Small intestine (tissue), 7 donors: ENCODE results near the gene DOK4. TPM values are rescaled to one million over a fixed set of nuclear protein-coding genes. Genes with fewer than 3 reads are reported as not detected.

Experiments
- DNase-seq, 2 donors: peaks; one replicate each; pipeline versions ENCODE4 v3.0.0 to v3.0.0-alpha.2; 2013
- FAIRE-seq: peaks from 2 replicates; lab custom pipeline; 2012; peaks lifted over from hg19 to GRCh38; lab: Jason Lieb, UNC
- H3K27ac ChIP-seq, 3 donors: one replicate each; pipeline ENCODE4 v1.5.1; 2013; ENCODE audit warnings: low read length in 2 of 3, mild to moderate bottlenecking in 2 of 3, control low read depth in 1 of 3, inconsistent platforms in 1 of 3, low read depth in 1 of 3, moderate library complexity in 1 of 3
- H3K27me3 ChIP-seq, 3 donors: one replicate each; pipeline ENCODE4 v1.6.1; 2013; ENCODE audit warnings: low read length in 3 of 3, inconsistent platforms in 1 of 3; ENCODE audit not compliant: control insufficient read depth in 3 of 3, insufficient read depth in 3 of 3
- H3K36me3 ChIP-seq, 3 donors: one replicate each; pipeline ENCODE4 v1.6.1; 2013; ENCODE audit warnings: low read length in 3 of 3, inconsistent platforms in 1 of 3, low read depth in 1 of 3, mild to moderate bottlenecking in 1 of 3, moderate library complexity in 1 of 3; ENCODE audit not compliant: control insufficient read depth in 3 of 3, insufficient read depth in 2 of 3
- H3K4me1 ChIP-seq, 3 donors: one replicate each; pipeline ENCODE4 v1.6.1; 2013; ENCODE audit warnings: low read length in 2 of 3, inconsistent platforms in 1 of 3, low read depth in 1 of 3, mild to moderate bottlenecking in 1 of 3, moderate library complexity in 1 of 3; ENCODE audit not compliant: control insufficient read depth in 3 of 3, insufficient read depth in 2 of 3
- H3K4me3 ChIP-seq, 3 donors: one replicate each; pipeline ENCODE4 v1.5.1; 2013; ENCODE audit warnings: low read length in 3 of 3, control low read depth in 1 of 3, inconsistent platforms in 1 of 3, low read depth in 1 of 3, mild to moderate bottlenecking in 1 of 3, moderate library complexity in 1 of 3
- H3K9me3 ChIP-seq, 2 donors: one replicate each; pipeline ENCODE4 v1.6.1; 2013; ENCODE audit warnings: low read depth in 1 of 2, low read length in 1 of 2; ENCODE audit not compliant: control insufficient read depth in 2 of 2, insufficient read depth in 1 of 2
- WGBS, 3 donors: extraction: QIAGEN DNeasy Blood & Tissue Kit; methylation state at CpG; one replicate each; pipeline ENCODE4 v1.1.7; 2013; 5-methylcytosine and 5-hydroxymethylcytosine counted together
- polyA plus RNA-seq, 4 donors: library from polyadenylated mRNA; stranded (reverse) in 3 of 4; unstranded in 1 of 4; fragments of 200-250 nt in 3 of 4; fragments of 120-200 nt in 1 of 4; gene quantifications; one replicate each; pipeline versions ENCODE4 v1.2.1 to v1.2.3, GENCODE V29; 2013
- donor health status: healthy with polysubstance abuse.
- donor health status: control.
- donor health status: control.
- donor health status: Bipolar disorder and iron deficiency.
- donor health status: healthy.

The DOK4 gene
- polyA plus RNA-seq, 4 donors, result 53.0 to 144 (median 123) TPM

DNA sequence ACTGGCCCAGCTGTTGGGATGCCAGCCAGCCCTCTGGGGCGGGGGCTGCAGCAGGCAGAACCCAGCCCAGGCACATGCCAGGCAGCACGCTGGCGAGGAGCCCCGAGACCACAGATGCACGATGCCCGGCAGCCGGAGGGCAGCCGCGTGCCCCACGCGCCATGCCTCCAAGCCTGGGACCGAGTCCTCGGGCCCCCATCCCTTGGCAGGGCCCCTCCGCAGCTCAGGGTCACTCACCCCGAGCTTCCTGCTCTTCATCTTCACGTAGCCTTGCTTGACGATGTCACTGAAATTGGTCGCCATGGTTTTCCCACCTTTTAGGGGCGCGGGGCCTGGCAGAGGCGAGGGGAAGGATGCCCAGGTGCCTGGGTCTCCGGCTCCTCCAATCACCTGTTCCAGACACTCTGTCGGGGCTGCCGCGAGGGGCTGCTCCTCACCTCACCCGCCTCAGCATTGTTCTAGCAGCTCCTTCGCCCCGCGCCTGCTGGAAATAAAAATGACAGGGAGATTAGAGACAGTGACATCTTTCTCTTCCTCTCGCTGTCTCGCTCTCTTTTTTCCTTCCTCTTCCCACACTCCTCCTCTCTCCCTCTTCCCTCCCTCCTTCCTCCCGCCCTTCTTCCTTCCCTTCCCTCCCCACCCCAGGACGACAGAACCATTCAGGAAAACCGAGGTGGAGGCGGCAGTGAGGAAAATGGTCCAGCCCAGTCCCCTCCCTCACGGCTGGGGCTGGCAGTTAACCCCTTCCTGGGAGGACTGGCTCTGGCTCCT is 6.9 kb downstream of the DOK4 start:
- WGBS, 3 donors, result 7 to 23% (median 19%) methylated on average over 32 to 36 of the region's 36 CpGs
- no peak for FAIRE-seq

GRCh38 chr16:57478396-57479204 is 7.7 kb downstream of the DOK4 start:
- H3K27ac ChIP-seq, result peak overlapping the region in 1 of 3 donors; percentile 83
- H3K4me3 ChIP-seq, result peak overlapping the region in 2 of 3 donors; percentile 56 to 67
- DNase-seq, result no peak
- no peak for FAIRE-seq
- H3K9me3 ChIP-seq, result no peaks in the 10 kb centered on the region
- 33 to 41% (median 36%) methylated on average over 15 of the region's 15 CpGs for whole genome bisulfite sequencing, 3 donors
- peaks cover 0 to 73% (median 0%) of the 10 kb centered on the region in 3 donors for H3K36me3 ChIP-seq
- no peaks in the 10 kb centered on the region for H3K27me3 ChIP-seq
- peaks cover 0 to 69% (median 0%) of the 10 kb centered on the region in 3 donors for H3K4me1 ChIP-seq

More for the DNA sequence above, 6.9 kb downstream of the DOK4 start:
- peaks cover 0 to 76% (median 0%) of the 10 kb centered on the region in 3 donors for H3K36me3 ChIP-seq
- no peaks in the 10 kb centered on the region for H3K9me3 ChIP-seq
- H3K27me3 ChIP-seq, result no peaks in the 10 kb centered on the region
- peak overlapping the region in 2 of 3 donors; percentile 56 to 67 for H3K4me3 ChIP-seq
- peak overlapping the region; percentile 83 to 94 (median 84) for H3K27ac ChIP-seq
- DNase-seq, result peak; percentile 88 to 92
- peaks cover 0 to 76% (median 3%) of the 10 kb centered on the region in 3 donors for H3K4me1 ChIP-seq

DNA sequence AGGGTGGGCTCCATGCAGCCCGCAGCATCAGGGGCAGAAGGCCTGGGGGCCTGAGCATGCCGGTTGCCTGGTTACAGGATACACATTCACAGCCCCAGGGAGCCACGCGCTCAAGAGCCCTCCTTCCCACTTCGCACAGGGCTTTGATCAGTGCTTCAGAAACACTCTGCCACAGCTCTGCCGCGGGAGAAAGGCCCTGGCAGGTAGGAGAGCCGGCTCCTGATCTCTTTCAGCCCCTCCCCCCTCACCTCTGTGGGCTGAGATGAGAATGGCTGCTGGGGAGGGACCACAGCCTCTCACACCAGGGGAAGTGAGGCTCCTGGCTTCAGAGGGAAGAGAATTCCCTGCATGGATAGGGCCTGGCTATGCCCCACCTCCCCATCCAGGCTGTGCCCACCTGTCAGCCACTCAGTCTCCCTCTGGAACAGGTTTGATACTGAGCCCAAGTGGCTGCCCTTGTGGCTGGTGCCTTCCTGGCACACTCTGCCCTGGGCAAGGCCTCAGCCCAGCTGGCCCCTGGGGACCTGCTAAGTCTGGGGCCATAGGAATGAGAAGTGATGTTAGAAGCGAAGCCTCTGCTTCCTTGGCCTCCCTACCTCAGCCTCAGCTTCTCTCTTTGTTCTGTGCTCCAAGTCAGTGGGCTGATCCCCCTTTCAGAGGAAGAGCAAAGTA is 8.6 kb downstream of the DOK4 start:
- Histone ChIP-seq H3K9me3 (no peaks in the 10 kb centered on the region), H3K27ac (peak overlapping the region in 1 of 3 donors; percentile 5), H3K27me3 (no peaks in the 10 kb centered on the region), H3K4me3 (peak overlapping the region in 1 of 3 donors; percentile 56), H3K36me3 (peaks cover 0 to 77% (median 2%) of the 10 kb centered on the region in 3 donors), H3K4me1 (peaks cover 0 to 70% (median 0%) of the 10 kb centered on the region in 3 donors)
- 68 to 76% (median 73%) methylated on average over 9 of the region's 9 CpGs for WGBS, 3 donors
- DNase-seq, result peak in 1 of 2 donors; percentile 17
- no peak for FAIRE-seq

DNA sequence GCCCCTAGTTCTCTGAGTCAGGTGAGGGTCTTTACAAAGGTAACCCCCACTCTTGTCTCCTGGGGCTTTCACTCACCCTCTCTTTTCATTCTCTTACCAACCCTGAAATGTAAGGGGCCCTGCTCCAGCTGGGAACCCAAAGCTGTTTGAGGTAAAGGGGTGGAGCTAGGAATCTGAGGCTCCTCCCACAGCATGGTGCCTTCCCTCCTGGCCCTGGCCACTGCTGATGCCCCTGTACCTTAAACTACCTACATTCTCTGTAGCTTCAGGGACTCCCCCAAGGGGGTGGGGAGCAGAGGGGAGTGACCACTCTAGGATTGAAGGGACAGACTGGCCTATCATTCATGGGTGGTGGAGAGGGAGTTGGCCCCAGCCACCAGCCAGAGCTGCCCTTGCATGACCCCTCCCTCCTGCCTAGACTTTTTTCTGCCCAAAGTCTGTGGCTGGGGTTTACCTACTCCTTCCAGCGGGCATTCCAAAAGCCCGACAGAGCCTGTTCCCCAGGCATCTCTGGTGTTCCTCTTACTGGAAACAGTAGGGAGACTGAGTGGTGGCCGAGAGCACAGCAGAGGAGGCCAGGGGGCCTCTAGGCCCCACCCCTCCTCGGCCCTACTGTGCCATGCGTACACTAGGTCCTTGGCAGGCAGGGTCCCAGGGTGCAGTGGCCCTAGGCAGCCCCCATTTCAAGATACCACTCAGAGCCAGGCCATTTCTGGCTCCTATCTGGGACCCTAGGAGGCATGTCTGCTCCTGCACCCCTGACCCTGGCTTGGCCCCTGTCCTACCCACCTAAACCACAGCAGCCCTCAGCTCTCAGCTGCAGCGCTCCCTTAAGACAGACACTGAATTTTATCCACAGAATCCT is 9.5 kb downstream of the DOK4 start:
- no peak for DNase-seq
- 82 to 91% (median 90%) methylated on average over 6 of the region's 6 CpGs for WGBS, 3 donors
- no peaks in the 10 kb centered on the region for H3K27me3 ChIP-seq
- H3K36me3 ChIP-seq, result peaks cover 0 to 83% (median 2%) of the 10 kb centered on the region in 3 donors
- FAIRE-seq, result no peak
- H3K9me3 ChIP-seq, result no peaks in the 10 kb centered on the region
- H3K4me1 ChIP-seq, result peaks cover 0 to 72% (median 2%) of the 10 kb centered on the region in 3 donors
- H3K27ac ChIP-seq, result peak overlapping the region in 1 of 3 donors; percentile 45
- H3K4me3 ChIP-seq, result no peak overlapping the region

DNA sequence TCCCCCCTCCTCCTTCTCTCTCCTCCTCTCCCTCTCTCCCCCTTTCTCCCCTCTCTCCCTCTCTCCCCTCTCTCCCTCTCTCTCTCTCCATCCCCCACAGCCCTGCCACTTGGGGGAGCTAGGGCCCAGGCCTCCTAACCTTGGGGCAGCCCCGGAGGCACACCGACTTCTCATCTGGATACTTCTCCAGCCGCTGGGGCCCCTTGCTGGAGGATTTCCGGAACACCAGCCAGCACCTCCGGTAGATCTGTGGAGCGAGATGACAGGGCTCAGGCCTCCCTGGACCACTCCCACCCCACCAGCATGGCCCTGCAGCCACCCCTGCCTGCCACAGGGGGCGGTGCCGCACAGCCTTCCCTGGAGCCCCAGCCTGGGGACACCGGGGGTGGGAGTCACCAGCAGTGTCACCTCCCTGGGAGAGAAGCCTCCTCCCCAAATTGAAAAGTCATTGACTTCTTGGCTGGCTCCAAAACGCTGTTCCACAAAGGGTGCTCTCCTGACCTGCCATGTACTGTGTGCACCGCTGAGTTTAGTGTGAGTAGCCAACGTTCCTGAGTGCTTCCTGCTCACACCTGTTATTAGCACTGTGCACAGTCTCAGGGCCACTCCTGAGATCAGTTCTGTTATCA is 10.5 kb downstream of the DOK4 start:
- FAIRE-seq (no peak), DNase-seq (peak in 1 of 2 donors; percentile 73)
- H3K4me3 ChIP-seq, result no peak overlapping the region
- WGBS, 3 donors, result 27 to 48% (median 45%) methylated on average over 12 of the region's 12 CpGs
- peak overlapping the region in 1 of 3 donors; percentile 45 for H3K27ac ChIP-seq
- H3K36me3 ChIP-seq, result peaks cover under 1 to 83% (median 5%) of the 10 kb centered on the region in 3 donors
- no peaks in the 10 kb centered on the region for H3K27me3 ChIP-seq
- no peaks in the 10 kb centered on the region for H3K9me3 ChIP-seq
- peaks cover 4 to 74% (median 5%) of the 10 kb centered on the region in 3 donors for H3K4me1 ChIP-seq

DNA sequence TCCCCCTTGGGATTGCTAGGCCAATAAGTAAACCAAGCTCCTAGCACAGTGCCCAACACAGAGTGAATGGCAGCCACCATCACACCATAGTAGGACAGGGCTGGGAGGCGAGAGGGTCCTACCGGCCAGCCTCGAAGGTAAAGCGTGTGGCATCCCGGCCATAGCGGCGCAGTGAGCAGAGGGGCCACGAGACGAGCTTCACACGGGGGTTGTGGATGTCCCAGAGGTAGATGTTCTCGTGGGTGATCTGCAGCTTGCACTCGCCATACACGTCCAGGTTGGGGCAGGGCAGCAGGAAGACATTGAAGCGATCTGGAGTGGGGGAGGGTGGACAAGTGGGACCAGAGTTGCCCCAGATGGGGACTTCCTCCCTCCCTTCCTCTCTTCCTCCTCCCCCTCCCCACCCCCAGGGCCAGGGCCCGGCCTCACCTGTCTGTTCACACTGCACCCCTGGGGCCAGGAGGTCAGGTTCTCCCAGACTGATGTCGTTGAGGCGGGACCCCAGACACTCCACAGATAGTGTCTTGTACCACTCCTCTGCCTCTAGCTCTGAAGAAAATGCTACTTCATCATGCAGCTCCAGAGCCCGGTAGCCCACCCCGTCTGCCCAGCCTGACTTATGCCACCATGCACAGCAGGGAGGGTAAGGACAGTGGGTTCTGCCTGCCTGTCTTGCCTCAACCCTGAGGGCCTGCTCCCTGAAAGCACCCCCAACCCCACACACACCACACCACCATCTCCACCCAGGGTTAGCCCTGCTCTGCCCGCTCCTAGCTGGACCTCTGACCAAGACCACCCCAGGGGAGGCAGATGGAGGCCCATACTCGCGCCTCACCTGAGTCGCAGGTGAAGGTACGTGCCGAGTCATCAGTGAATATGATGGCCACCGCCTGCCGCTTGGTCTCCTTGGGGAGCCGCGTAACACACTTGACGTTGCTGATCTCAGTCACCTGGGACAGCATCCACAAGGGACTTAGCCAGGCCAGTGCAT is 11.3 kb downstream of the DOK4 start:
- Histone ChIP-seq H3K27me3 (no peaks in the 10 kb centered on the region), H3K9me3 (no peaks in the 10 kb centered on the region), H3K27ac (no peak overlapping the region), H3K4me1 (peaks cover 7 to 75% (median 10%) of the 10 kb centered on the region in 3 donors), H3K4me3 (no peak overlapping the region), H3K36me3 (peaks cover 3 to 89% (median 7%) of the 10 kb centered on the region in 3 donors)
- FAIRE-seq, result no peak
- DNase-seq, result no peak
- 83 to 88% (median 86%) methylated on average over 30 of the region's 30 CpGs for WGBS, 3 donors
